CD8-positive, alpha-beta memory T cell (primary cell): Measurements from ENCODE around the gene CPAMD8. TPM values are rescaled to one million over a fixed set of nuclear protein-coding genes. Genes with fewer than 3 reads are reported as not detected.
"Not testable (repeated sequence)": the region's sequence is repeated elsewhere in the genome, so short reads cannot be mapped to it uniquely, and the experiment has no call there.

Experiments
- CTCF ChIA-PET: fragments of 350-600 bp; sonication (Branson Sonifier 250); formaldehyde crosslinking; loops from one replicate; lab custom pipeline; 2021; ENCODE audit warnings: antibody characterized with exemption; lab: Charles Lee
- POLR2A ChIA-PET: fragments of 350-600 bp; sonication (Branson Sonifier 250); formaldehyde crosslinking; loops from one replicate; lab custom pipeline; 2021; ENCODE audit warnings: antibody characterized with exemption; lab: Charles Lee
- DNase-seq, 5 donors: peaks; one replicate each; pipeline versions ENCODE4 v3.0.0 to v3.0.0-alpha.2; 2020 to 2022; ENCODE audit warnings: mixed read lengths in 1 of 5
- H3K27ac ChIP-seq: one replicate; pipeline ENCODE4 v1.7.0; 2013; ENCODE audit warnings: low read depth, mild to moderate bottlenecking, low read length, moderate library complexity
- H3K27me3 ChIP-seq: 2 replicates; pipeline ENCODE4 v1.7.0; 2013; ENCODE audit warnings: low read length, mild to moderate bottlenecking; ENCODE audit not compliant: insufficient read depth, poor library complexity, severe bottlenecking
- H3K36me3 ChIP-seq: 2 replicates; pipeline ENCODE4 v1.7.0; 2013; ENCODE audit warnings: mild to moderate bottlenecking, low read length, moderate library complexity; ENCODE audit not compliant: insufficient read depth
- H3K4me1 ChIP-seq: 2 replicates; pipeline ENCODE4 v1.7.0; 2013; ENCODE audit warnings: mild to moderate bottlenecking, low read length, moderate library complexity; ENCODE audit not compliant: insufficient read depth
- H3K4me3 ChIP-seq: 2 replicates; pipeline ENCODE4 v1.7.0; 2013; ENCODE audit warnings: mild to moderate bottlenecking, low read length
- H3K9me3 ChIP-seq: 2 replicates; pipeline ENCODE4 v1.7.0; 2013; ENCODE audit warnings: mild to moderate bottlenecking, low read length
- H3K27ac Mint-ChIP-seq, 8 donors: one replicate each; pipeline ENCODE4 v1.8.0; 2020 to 2021; ENCODE audit warnings: mixed read lengths in 8 of 8, mild to moderate bottlenecking in 6 of 8, inconsistent platforms in 3 of 8, moderate library complexity in 3 of 8
- H3K27me3 Mint-ChIP-seq, 2 donors: one replicate each; pipeline ENCODE4 v1.8.0; 2020 to 2021; ENCODE audit warnings: mixed read lengths in 2 of 2, mild to moderate bottlenecking in 1 of 2, moderate library complexity in 1 of 2
- H3K36me3 Mint-ChIP-seq, 3 donors: one replicate each; pipeline ENCODE4 v1.8.0; 2020 to 2021; ENCODE audit warnings: mixed read lengths in 3 of 3, inconsistent platforms in 1 of 3, mild to moderate bottlenecking in 1 of 3
- H3K4me1 Mint-ChIP-seq, 3 donors: one replicate each; pipeline ENCODE4 v1.8.0; 2020 to 2021; ENCODE audit warnings: mixed read lengths in 3 of 3, inconsistent platforms in 1 of 3, mild to moderate bottlenecking in 1 of 3
- H3K4me3 Mint-ChIP-seq, 7 donors: one replicate each; pipeline ENCODE4 v1.8.0; 2020 to 2021; ENCODE audit warnings: mixed read lengths in 7 of 7, mild to moderate bottlenecking in 6 of 7, moderate library complexity in 4 of 7, inconsistent platforms in 2 of 7
- H3K9me3 Mint-ChIP-seq, 5 donors: one replicate each; pipeline ENCODE4 v1.8.0; 2020 to 2022; ENCODE audit warnings: mixed read lengths in 5 of 5, mild to moderate bottlenecking in 3 of 5, moderate library complexity in 2 of 5, inconsistent platforms in 1 of 5
- polyA plus RNA-seq: library from polyadenylated mRNA; unstranded; fragments of 300-500 nt; fragmentation: Illumina TruSeq; gene quantifications from one replicate; pipeline ENCODE4 v1.2.3, GENCODE V29; 2021
- total RNA-seq, 2 experiments: library from RNA; stranded (reverse); gene quantifications; one replicate each; pipeline ENCODE4 v1.2.3, GENCODE V29; 2021

CPAMD8 gene
- total and polyA plus RNA-seq, 3 experiments from 2014 or later = 0.07 to 0.74 (median 0.18) TPM

GRCh38 chr19:17037184-17037583 is 10.6 kb upstream of the CPAMD8 start:
- no peaks in the 10 kb centered on the region for H3K9me3 ChIP-seq
- ChIA-PET CTCF (no interaction called here), POLR2A (no interaction called here)
- H3K27me3 Mint-ChIP-seq = peaks cover 17 to 37% of the 10 kb centered on the region in 2 donors
- no peaks in the 10 kb centered on the region for H3K27me3 ChIP-seq
- no peaks in the 10 kb centered on the region for H3K4me1 ChIP-seq
- peaks cover 0 to 2% (median 0%) of the 10 kb centered on the region in 3 donors for H3K36me3 Mint-ChIP-seq
- no peak for DNase-seq
- H3K27ac Mint-ChIP-seq = no peak overlapping the region
- no peaks in the 10 kb centered on the region for H3K36me3 ChIP-seq
- H3K4me3 Mint-ChIP-seq = no peak overlapping the region
- H3K9me3 Mint-ChIP-seq = no peaks in the 10 kb centered on the region
- no peaks in the 10 kb centered on the region for H3K4me1 Mint-ChIP-seq
- H3K27ac ChIP-seq = no peak overlapping the region
- no peak overlapping the region for H3K4me3 ChIP-seq

- ChIA-PET CTCF (no interaction called here), POLR2A (no interaction called here)
- no peak overlapping the region for H3K4me3 Mint-ChIP-seq
- Histone ChIP-seq H3K27ac (no peak overlapping the region), H3K27me3 (no peaks in the 10 kb centered on the region), H3K9me3 (no peaks in the 10 kb centered on the region), H3K36me3 (no peaks in the 10 kb centered on the region), H3K4me1 (no peaks in the 10 kb centered on the region), H3K4me3 (no peak overlapping the region)
- peaks cover 12 to 33% of the 10 kb centered on the region in 2 donors for H3K27me3 Mint-ChIP-seq
- no peak overlapping the region for H3K27ac Mint-ChIP-seq
- DNase-seq = no peak
- H3K4me1 Mint-ChIP-seq = no peaks in the 10 kb centered on the region
- H3K9me3 Mint-ChIP-seq = no peaks in the 10 kb centered on the region
- H3K36me3 Mint-ChIP-seq = peaks cover 0 to 2% (median 0%) of the 10 kb centered on the region in 3 donors
Measured at GRCh38 chr19:17036640-17037039, 10.0 kb upstream of the CPAMD8 start.

- H3K9me3 Mint-ChIP-seq = no peaks in the 10 kb centered on the region
- no peak for DNase-seq
- H3K4me3 Mint-ChIP-seq = no peak overlapping the region
- H3K4me1 Mint-ChIP-seq = no peaks in the 10 kb centered on the region
- Histone ChIP-seq H3K36me3 (no peaks in the 10 kb centered on the region), H3K9me3 (no peaks in the 10 kb centered on the region), H3K27me3 (no peaks in the 10 kb centered on the region), H3K4me1 (no peaks in the 10 kb centered on the region), H3K4me3 (no peak overlapping the region), H3K27ac (no peak overlapping the region)
- H3K27me3 Mint-ChIP-seq = peaks cover 11 to 31% of the 10 kb centered on the region in 2 donors
- H3K27ac Mint-ChIP-seq = no peak overlapping the region
- H3K36me3 Mint-ChIP-seq = peaks cover 0 to 2% (median 0%) of the 10 kb centered on the region in 3 donors
- CTCF ChIA-PET = no interaction called here
- POLR2A ChIA-PET = no interaction called here
Measured at GRCh38 chr19:17035842-17036424, 9.3 kb upstream of the CPAMD8 start.

- CTCF ChIA-PET = no interaction called here
- no peak for DNase-seq
- peaks cover 0 to 3% (median 2%) of the 10 kb centered on the region in 3 donors for H3K4me1 Mint-ChIP-seq
- H3K27me3 ChIP-seq = peaks cover 6% of the 10 kb centered on the region
- H3K36me3 ChIP-seq = no peaks in the 10 kb centered on the region
- POLR2A ChIA-PET = no interaction called here
- H3K4me1 ChIP-seq = no peaks in the 10 kb centered on the region
- H3K4me3 ChIP-seq = no peak overlapping the region
- H3K27me3 Mint-ChIP-seq = peaks cover 17 to 39% of the 10 kb centered on the region in 2 donors
- H3K27ac Mint-ChIP-seq = no peak overlapping the region
- H3K27ac ChIP-seq = no peak overlapping the region
- H3K36me3 Mint-ChIP-seq = no peaks in the 10 kb centered on the region
- peaks cover 0 to 2% (median 0%) of the 10 kb centered on the region in 5 donors for H3K9me3 Mint-ChIP-seq
- H3K4me3 Mint-ChIP-seq = no peak overlapping the region
- no peaks in the 10 kb centered on the region for H3K9me3 ChIP-seq
Measured at GRCh38 chr19:17031741-17032140, 5.1 kb upstream of the CPAMD8 start.

- H3K27me3 ChIP-seq = peaks cover 6% of the 10 kb centered on the region
- no peaks in the 10 kb centered on the region for H3K36me3 ChIP-seq
- no peaks in the 10 kb centered on the region for H3K9me3 ChIP-seq
- ChIA-PET CTCF (no interaction called here), POLR2A (no interaction called here)
- Mint-ChIP-seq H3K36me3 (peaks cover 2 to 15% (median 3%) of the 10 kb centered on the region in 3 donors), H3K4me3 (peak overlapping the region in 3 of 7 donors; percentile 27 to 70 (median 69)), H3K27ac (no peak overlapping the region), H3K9me3 (peaks cover 14 to 25% (median 21%) of the 10 kb centered on the region in 5 donors), H3K4me1 (peaks cover 7 to 10% (median 8%) of the 10 kb centered on the region in 3 donors), H3K27me3 (peaks cover 42 to 63% of the 10 kb centered on the region in 2 donors)
- no peak overlapping the region for H3K4me3 ChIP-seq
- no peak overlapping the region for H3K27ac ChIP-seq
- no peak for DNase-seq
- no peaks in the 10 kb centered on the region for H3K4me1 ChIP-seq
Measured at GRCh38 chr19:17027535-17027975, 945 bp upstream of the CPAMD8 start.

GRCh38 chr19:17025991-17026658 is 485 bp downstream of the CPAMD8 start:
- Mint-ChIP-seq H3K4me3 (peak overlapping the region; percentile 7 to 85 (median 75)), H3K27me3 (peaks cover 45 to 60% of the 10 kb centered on the region in 2 donors)

GRCh38 chr19:17025361-17025760 is 1.2 kb downstream of the CPAMD8 start:
- DNase-seq = no peak
- Mint-ChIP-seq H3K36me3 (peaks cover 2 to 15% (median 3%) of the 10 kb centered on the region in 3 donors), H3K9me3 (peaks cover 14 to 30% (median 24%) of the 10 kb centered on the region in 5 donors), H3K4me3 (no peak overlapping the region), H3K27me3 (peaks cover 45 to 54% of the 10 kb centered on the region in 2 donors), H3K4me1 (peaks cover 7 to 10% (median 8%) of the 10 kb centered on the region in 3 donors), H3K27ac (no peak overlapping the region)
- H3K4me3 ChIP-seq = no peak overlapping the region
- H3K27me3 ChIP-seq = peaks cover 6% of the 10 kb centered on the region
- no peaks in the 10 kb centered on the region for H3K9me3 ChIP-seq
- no peaks in the 10 kb centered on the region for H3K36me3 ChIP-seq
- ChIA-PET CTCF (no interaction called here), POLR2A (no interaction called here)
- H3K4me1 ChIP-seq = no peaks in the 10 kb centered on the region
- H3K27ac ChIP-seq = no peak overlapping the region

More at GRCh38 chr19:17025991-17026658, 485 bp downstream of the CPAMD8 start:
- Histone ChIP-seq H3K27me3 (peaks cover 6% of the 10 kb centered on the region), H3K36me3 (no peaks in the 10 kb centered on the region), H3K27ac (no peak overlapping the region), H3K4me3 (no peak overlapping the region), H3K9me3 (no peaks in the 10 kb centered on the region), H3K4me1 (no peaks in the 10 kb centered on the region)
- Mint-ChIP-seq H3K4me1 (peaks cover 7 to 10% (median 8%) of the 10 kb centered on the region in 3 donors), H3K27ac (peak overlapping the region in 2 of 8 donors; percentile 4 to 35), H3K9me3 (peaks cover 14 to 30% (median 24%) of the 10 kb centered on the region in 5 donors), H3K36me3 (peaks cover 2 to 15% (median 3%) of the 10 kb centered on the region in 3 donors)
- ChIA-PET CTCF (no interaction called here), POLR2A (no interaction called here)
- DNase-seq = peak in 2 of 5 donors; percentile 6 to 31

GRCh38 chr19:17024941-17025340 is 1.7 kb downstream of the CPAMD8 start:
- peaks cover 2 to 15% (median 3%) of the 10 kb centered on the region in 3 donors for H3K36me3 Mint-ChIP-seq
- DNase-seq, H3K4me3 ChIP-seq, H3K4me1 ChIP-seq, H3K27ac ChIP-seq, H3K27me3 ChIP-seq, POLR2A ChIA-PET, H3K36me3 ChIP-seq, H3K9me3 ChIP-seq, H3K27ac Mint-ChIP-seq, H3K4me1 Mint-ChIP-seq, CTCF ChIA-PET, H3K4me3 Mint-ChIP-seq: not testable (repeated sequence)
- H3K27me3 Mint-ChIP-seq = peaks cover 45 to 53% of the 10 kb centered on the region in 2 donors
- H3K9me3 Mint-ChIP-seq = peaks cover 14 to 30% (median 24%) of the 10 kb centered on the region in 5 donors
